H1 (cell line): ENCODE data around the gene SCART1. TPM values are rescaled to one million over a fixed set of nuclear protein-coding genes. Genes with fewer than 3 reads are reported as not detected.

ENCODE experiments used
- CTCF ChIA-PET: fragments of 300-600 bp; sonication (Branson Sonifier 250); formaldehyde crosslinking; loops from one replicate; lab custom pipeline; 2021; ENCODE audit not compliant: partially characterized antibody; lab: Charles Lee
- POLR2A ChIA-PET: fragments of 300-600 bp; sonication (Branson Sonifier 250); formaldehyde crosslinking; loops from one replicate; lab custom pipeline; 2021; ENCODE audit warnings: inconsistent platforms; ENCODE audit not compliant: partially characterized antibody; lab: Charles Lee
- DNase-seq, 2 experiments: peaks; one replicate each; pipeline versions ENCODE4 v3.0.0 to v3.0.0-alpha.2; 2010 to 2022; ENCODE audit warnings: low spot score in 2 of 2, low read depth in 1 of 2, mixed read lengths in 1 of 2
- FAIRE-seq: peaks from 2 replicates; lab custom pipeline; 2011; peaks lifted over from hg19 to GRCh38; lab: Jason Lieb, UNC
- H2AFZ ChIP-seq: 2 replicates; pipeline ENCODE4 v1.8.1; 2012; ENCODE audit warnings: low read length, inconsistent platforms
- H2AK5ac ChIP-seq: 2 replicates; pipeline ENCODE4 v1.6.1; 2013; ENCODE audit warnings: low read depth, low read length
- H2BK120ac ChIP-seq: replicated peaks from 2 replicates; pipeline ENCODE3; 2013; ENCODE audit warnings: low read depth, low read length, inconsistent platforms
- H2BK12ac ChIP-seq: 2 replicates; pipeline ENCODE4 v1.6.1; 2013; ENCODE audit warnings: low read depth, low read length
- H2BK15ac ChIP-seq: 2 replicates; pipeline ENCODE4 v1.6.1; 2013; ENCODE audit warnings: low read length
- H2BK20ac ChIP-seq: 2 replicates; pipeline ENCODE4 v1.6.1; 2013; ENCODE audit warnings: low read length
- H2BK5ac ChIP-seq: 2 replicates; pipeline ENCODE4 v1.6.1; 2013; ENCODE audit warnings: low read depth, low read length
- H3K14ac ChIP-seq: 2 replicates; pipeline ENCODE4 v1.6.1; 2013; ENCODE audit warnings: inconsistent platforms; ENCODE audit not compliant: insufficient read length
- H3K18ac ChIP-seq: 2 replicates; pipeline ENCODE4 v1.6.1; 2013; ENCODE audit warnings: low read length; ENCODE audit errors: extremely low read depth
- H3K23ac ChIP-seq: 2 replicates; pipeline ENCODE4 v1.6.1; 2013; ENCODE audit warnings: inconsistent platforms; ENCODE audit not compliant: insufficient read length
- H3K23me2 ChIP-seq: 2 replicates; pipeline ENCODE4 v1.6.1; 2013; ENCODE audit warnings: low read depth, low read length
- H3K27ac ChIP-seq: 2 replicates; pipeline ENCODE4 v1.6.1; 2011; ENCODE audit warnings: low read depth, low read length, inconsistent platforms
- H3K27me3 ChIP-seq, 4 experiments: replicated peaks in 1 of 4; 1 replicate in 1 of 4; 2 replicates in 3 of 4; pipeline versions ENCODE4 v1.6.1 to v1.8.1; 2011 to 2013; ENCODE audit warnings: low read length in 3 of 4, mild to moderate bottlenecking in 3 of 4, inconsistent platforms in 2 of 4, mixed read lengths in 2 of 4, moderate library complexity in 1 of 4; ENCODE audit not compliant: control insufficient read depth in 3 of 4, insufficient read depth in 3 of 4; ENCODE audit errors: extremely low read depth in 1 of 4
- H3K36me3 ChIP-seq, 4 experiments: 2 replicates each; pipeline versions ENCODE4 v1.6.1 to v1.8.1; 2011 to 2013; ENCODE audit warnings: mild to moderate bottlenecking in 4 of 4, low read length in 3 of 4, moderate library complexity in 2 of 4, control low read depth in 1 of 4, inconsistent platforms in 1 of 4; ENCODE audit not compliant: insufficient read depth in 4 of 4, control insufficient read depth in 2 of 4
- H3K4ac ChIP-seq: replicated peaks from 2 replicates; pipeline ENCODE3; 2013; ENCODE audit warnings: low read length, low read depth, mixed read lengths, inconsistent platforms; ENCODE audit not compliant: insufficient read length
- H3K4me1 ChIP-seq, 4 experiments: replicated peaks in 1 of 4; 1 replicate in 1 of 4; 2 replicates in 3 of 4; pipeline versions ENCODE4 v1.6.1 to v1.8.1; 2011 to 2013; ENCODE audit warnings: low read length in 3 of 4, inconsistent platforms in 2 of 4, mixed read lengths in 1 of 4; ENCODE audit not compliant: insufficient read depth in 4 of 4, control insufficient read depth in 3 of 4
- H3K4me2 ChIP-seq, 2 experiments: 2 replicates each; pipeline versions ENCODE4 v1.6.1 to v1.8.1; 2011 to 2013; ENCODE audit warnings: low read depth in 2 of 2, low read length in 2 of 2, control low read depth in 1 of 2, inconsistent platforms in 1 of 2, mild to moderate bottlenecking in 1 of 2; ENCODE audit not compliant: insufficient read depth in 1 of 2
- H3K4me3 ChIP-seq, 4 experiments: fragments of 200-600, 300-600 bp in 1 of 4; sonication (generic), shearing (Covaris generic), sonication (Bioruptor Twin) in 1 of 4; 2 replicates each; pipeline versions ENCODE4 v1.5.1 to v1.8.1; 2011 to 2016; ENCODE audit warnings: low read length in 4 of 4, low read depth in 3 of 4, control low read depth in 2 of 4, inconsistent platforms in 2 of 4, mild to moderate bottlenecking in 2 of 4, mixed read lengths in 1 of 4, moderate library complexity in 1 of 4; ENCODE audit not compliant: insufficient read depth in 2 of 4; ENCODE audit errors: extremely low read depth in 1 of 4
- H3K56ac ChIP-seq: replicated peaks from 2 replicates; pipeline ENCODE3; 2013; ENCODE audit warnings: low read depth, mild to moderate bottlenecking, mixed read lengths, low read length, inconsistent platforms; ENCODE audit not compliant: insufficient read length
- H3K79me1 ChIP-seq: 2 replicates; pipeline ENCODE4 v1.6.1; 2013; ENCODE audit warnings: low read depth, low read length, control low read depth
- H3K79me2 ChIP-seq, 2 experiments: 2 replicates each; pipeline versions ENCODE4 v1.6.1 to v1.8.1; 2012 to 2013; ENCODE audit warnings: low read length in 2 of 2, mild to moderate bottlenecking in 2 of 2, inconsistent platforms in 1 of 2; ENCODE audit not compliant: insufficient read depth in 2 of 2, control insufficient read depth in 1 of 2
- H3K9ac ChIP-seq, 4 experiments: replicated peaks in 1 of 4; 1 replicate in 1 of 4; 2 replicates in 3 of 4; pipeline versions ENCODE4 v1.6.1 to v1.8.1; 2011 to 2013; ENCODE audit warnings: low read depth in 3 of 4, low read length in 3 of 4, control low read depth in 2 of 4, mild to moderate bottlenecking in 2 of 4, moderate library complexity in 2 of 4, inconsistent platforms in 1 of 4; ENCODE audit errors: extremely low read depth in 1 of 4
- H3K9me3 ChIP-seq, 2 experiments: 2 replicates each; pipeline versions ENCODE4 v1.6.1 to v1.8.1; 2012 to 2013; ENCODE audit warnings: mild to moderate bottlenecking in 2 of 2, moderate library complexity in 2 of 2, control low read depth in 1 of 2, inconsistent platforms in 1 of 2, low read depth in 1 of 2, low read length in 1 of 2, mixed read lengths in 1 of 2; ENCODE audit not compliant: insufficient read depth in 2 of 2
- H4K20me1 ChIP-seq, 2 experiments: replicated peaks in 1 of 2; 2 replicates each; pipeline versions ENCODE3 to v1.8.1; 2011 to 2013; ENCODE audit warnings: inconsistent platforms in 2 of 2, low read length in 2 of 2, mild to moderate bottlenecking in 1 of 2; ENCODE audit not compliant: insufficient read depth in 2 of 2, control insufficient read depth in 1 of 2
- H4K5ac ChIP-seq: 2 replicates; pipeline ENCODE4 v1.6.1; 2013; ENCODE audit warnings: low read length, low read depth, mixed read lengths, inconsistent platforms; ENCODE audit not compliant: insufficient read length
- H4K8ac ChIP-seq: 2 replicates; pipeline ENCODE4 v1.8.0; 2013; ENCODE audit warnings: mild to moderate bottlenecking, moderate library complexity, low read length, inconsistent platforms; ENCODE audit not compliant: insufficient read depth; ENCODE audit errors: extremely low read depth
- H4K91ac ChIP-seq: replicated peaks from 2 replicates; pipeline ENCODE3; 2013; ENCODE audit warnings: low read length, mixed read lengths, inconsistent platforms; ENCODE audit not compliant: insufficient read length
- RXRA ChIP-seq: IDR thresholded peaks from 2 replicates; pipeline ENCODE4 v1.6.1; 2011; ENCODE audit warnings: low read depth, mild to moderate bottlenecking, low read length, moderate library complexity; ENCODE audit not compliant: insufficient read depth
- WGBS, 2 experiments: shearing (Covaris generic) in 1 of 2; methylation state at CpG; one replicate each; pipeline versions ENCODE4 v1.1.6 to v1.1.7; 2013 to 2015; ENCODE audit warnings: low lambda C conversion rate in 2 of 2, mixed read lengths in 2 of 2, inconsistent platforms in 1 of 2, low coverage in 1 of 2, missing lambda C conversion rate in 1 of 2; ENCODE audit not compliant: insufficient replicate concordance in 2 of 2, insufficient coverage in 1 of 2, insufficient read length in 1 of 2; ENCODE audit errors: extremely low coverage in 1 of 2, missing lambda C conversion rate in 1 of 2; 5-methylcytosine and 5-hydroxymethylcytosine counted together
- long read RNA-seq, 2 experiments: library from RNA in 1 of 2; library from capped mRNA in 1 of 2; stranded (forward); transcript quantifications; one replicate each; pipeline ENCODE4 v2.0.0, GENCODE V29; 2021; ENCODE audit warnings: inconsistent platforms in 1 of 2
- polyA minus RNA-seq, 3 experiments: library from RNA; depleted of rRNA, polyadenylated mRNA; stranded (reverse); fragments of >200 nt; gene quantifications; 1 replicate in 2 of 3; 2 replicates in 1 of 3; pipeline ENCODE4 v1.2.3, GENCODE V29; 2011
- polyA plus RNA-seq, 7 experiments: library from polyadenylated mRNA; depleted of rRNA in 3 of 7; stranded (reverse) in 5 of 7; unstranded in 2 of 7; fragments of >200 nt in 5 of 7; fragments of 200-250 nt in 2 of 7; gene quantifications; 1 replicate in 5 of 7; 2 replicates in 1 of 7; 4 replicates in 1 of 7; pipeline versions ENCODE4 v1.2.1 to v1.2.3, GENCODE V29; 2011 to 2013; ENCODE audit warnings: missing spikeins in 2 of 7, mixed read lengths in 2 of 7
- total RNA-seq: library from RNA; stranded (reverse); fragmentation: NEBNext Ultra II Directional; extraction: Animal tissue kit (Norgen Biotek cat#: 25700); gene quantifications from 2 replicates; pipeline ENCODE4 v1.2.1, GENCODE V29; 2021
- TF ChIP-seq, protein P1 (sequence below): IDR thresholded peaks from 2 replicates; pipeline ENCODE4 v1.6.1; 2012; ENCODE audit warnings: inconsistent platforms
- TF ChIP-seq, protein P2 (sequence below): IDR thresholded peaks from 2 replicates; pipeline ENCODE4 v1.6.1; 2012; ENCODE audit warnings: inconsistent platforms

The SCART1 gene
- 0.10 and 0.19 TPM in 2 replicates for total RNA-seq
- 0.14 and 0.22 TPM in 2 replicates for polyA plus RNA-seq (2011; rRNA removed)
- polyA plus RNA-seq (2011; cell fraction: cytosol; rRNA removed), result 0.19 TPM
- polyA plus RNA-seq (2011; cell fraction: nucleus; rRNA removed), result 1.9 TPM
- polyA plus RNA-seq (2012, experiment 1 of 2), result 0.18 to 0.29 TPM (median 0.23 TPM) in 4 replicates
- polyA plus RNA-seq (2012, experiment 2 of 2), result not detected
- polyA plus RNA-seq (2013, experiment 1 of 2), result 0.02 TPM
- 0.06 TPM for polyA plus RNA-seq (2013, experiment 2 of 2)
- polyA minus RNA-seq (2011; rRNA and poly(A)+ RNA removed), result 1.1 and 1.7 TPM in 2 replicates
- polyA minus RNA-seq (2011; cell fraction: cytosol; rRNA and poly(A)+ RNA removed), result 0.29 TPM
- 2.1 TPM for polyA minus RNA-seq (2011; cell fraction: nucleus; rRNA and poly(A)+ RNA removed)
- long read RNA-seq, experiment 1, result 0 reads
- long read RNA-seq, experiment 2, result 0 reads

DNA sequence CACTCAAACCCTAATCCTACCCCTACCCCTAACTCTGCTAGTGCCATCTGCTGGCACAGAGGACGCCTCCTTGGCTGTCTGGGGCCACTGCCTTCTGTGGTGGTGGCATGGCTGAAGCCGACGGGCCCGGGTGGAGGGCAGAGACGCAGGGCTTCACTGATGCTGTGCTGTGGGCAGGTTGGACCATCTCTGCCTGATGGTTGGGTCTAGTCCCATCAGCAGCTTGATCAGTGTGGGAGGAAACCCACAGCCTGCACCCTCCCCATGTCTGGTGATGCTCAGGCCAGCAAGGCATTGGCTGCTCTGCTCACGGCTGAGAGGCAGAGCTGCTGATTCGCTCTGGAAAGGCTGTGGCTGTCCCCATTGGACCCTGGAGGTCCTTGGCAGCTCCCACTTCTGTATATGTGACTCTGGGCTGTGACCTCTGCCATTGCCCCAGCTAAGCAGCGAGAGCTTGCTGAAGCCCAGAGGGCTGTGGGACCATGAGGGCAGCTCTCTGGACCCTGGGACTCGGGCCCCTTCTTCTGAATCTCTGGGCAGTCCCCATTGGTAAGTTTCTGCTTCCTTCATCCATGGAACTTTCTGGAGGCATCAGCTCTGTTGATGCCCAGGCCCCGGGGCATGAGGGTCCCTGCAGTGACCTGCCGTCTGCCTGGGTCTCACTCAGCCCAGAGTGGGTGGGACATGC, at the start of gene SCART1:
Gene SCART1 (plus strand): TSS at position 430 of the 688 bp plus-strand sequence. CDS start 53 bp downstream, at position 483.
- H3K4me3 ChIP-seq, result no peak within 1 kb of the TSS
- H3K79me2 ChIP-seq, result no peaks in the 10 kb centered on the region
- H2BK15ac ChIP-seq, result no peak within 1 kb of the TSS
- H3K18ac ChIP-seq, result no peak within 1 kb of the TSS
- peaks cover 66 to 75% of the 10 kb centered on the region in 2 experiments for H3K9me3 ChIP-seq
- no peak within 1 kb of the TSS for H3K9ac ChIP-seq
- no peak within 1 kb of the TSS; the same call in 1 of the 2 replicates for H4K8ac ChIP-seq
- no peak within 1 kb of the TSS for H4K91ac ChIP-seq
- H3K4me2 ChIP-seq, result no peak within 1 kb of the TSS
- H3K36me3 ChIP-seq, result no peaks in the 10 kb centered on the region; a peak in 1 of 8 replicates
- no peak within 1 kb of the TSS for H2AK5ac ChIP-seq
- WGBS, 2 experiments, result 83% methylated on average over 11 of the region's 11 CpGs; no CpG with 5 or more reads in 1 of the 2 experiments
- H4K20me1 ChIP-seq, result no peaks in the 10 kb centered on the region
- no peak within 1 kb of the TSS for H2BK5ac ChIP-seq
- H4K5ac ChIP-seq, result no peak within 1 kb of the TSS
- CTCF ChIA-PET, result no interaction called here
- H3K4me1 ChIP-seq, result no peaks in the 10 kb centered on the region
- H2BK12ac ChIP-seq, result no peak within 1 kb of the TSS
- H3K14ac ChIP-seq, result no peak within 1 kb of the TSS
- no peak within 1 kb of the TSS for H3K4ac ChIP-seq
- TF ChIP-seq RXRA, result no peak
- TF ChIP-seq, protein P1, sequence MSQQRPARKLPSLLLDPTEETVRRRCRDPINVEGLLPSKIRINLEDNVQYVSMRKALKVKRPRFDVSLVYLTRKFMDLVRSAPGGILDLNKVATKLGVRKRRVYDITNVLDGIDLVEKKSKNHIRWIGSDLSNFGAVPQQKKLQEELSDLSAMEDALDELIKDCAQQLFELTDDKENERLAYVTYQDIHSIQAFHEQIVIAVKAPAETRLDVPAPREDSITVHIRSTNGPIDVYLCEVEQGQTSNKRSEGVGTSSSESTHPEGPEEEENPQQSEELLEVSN, result no peak
- TF ChIP-seq, protein P2, sequence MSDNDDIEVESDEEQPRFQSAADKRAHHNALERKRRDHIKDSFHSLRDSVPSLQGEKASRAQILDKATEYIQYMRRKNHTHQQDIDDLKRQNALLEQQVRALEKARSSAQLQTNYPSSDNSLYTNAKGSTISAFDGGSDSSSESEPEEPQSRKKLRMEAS, result no peak
- H3K27me3 ChIP-seq, result no peaks in the 10 kb centered on the region
- no peak for FAIRE-seq
- no peaks in the 10 kb centered on the region for H3K23me2 ChIP-seq
- no peak within 1 kb of the TSS for H3K27ac ChIP-seq
- H2AFZ ChIP-seq, result no peak within 1 kb of the TSS
- H3K23ac ChIP-seq, result no peak within 1 kb of the TSS
- DNase-seq, result no peak
- H2BK120ac ChIP-seq, result no peak within 1 kb of the TSS
- no peaks in the 10 kb centered on the region for H3K79me1 ChIP-seq
- H3K56ac ChIP-seq, result no peak within 1 kb of the TSS
- POLR2A ChIA-PET, result no interaction called here
- H2BK20ac ChIP-seq, result no peak within 1 kb of the TSS
